Testis (tissue), 2 donors: ENCODE results near the gene PDPK1.

Experiments
- POLR2A ChIP-seq: fragments of 450-650 bp; IDR thresholded peaks from one replicate; pipeline ENCODE4 v1.6.1; 2017; ENCODE audit warnings: antibody characterized with exemption, mild to moderate bottlenecking, moderate library complexity
- TF ChIP-seq, protein P1 (sequence below), 3 experiments: fragments of 450-650 bp in 2 of 3; fragments of 200-600 bp in 1 of 3; sonication (generic) in 1 of 3; IDR thresholded peaks; one replicate each; pipeline ENCODE4 v1.5.1; 2016 to 2019; ENCODE audit warnings: antibody characterized with exemption in 3 of 3, mild to moderate bottlenecking in 2 of 3, moderate library complexity in 1 of 3

DNA sequence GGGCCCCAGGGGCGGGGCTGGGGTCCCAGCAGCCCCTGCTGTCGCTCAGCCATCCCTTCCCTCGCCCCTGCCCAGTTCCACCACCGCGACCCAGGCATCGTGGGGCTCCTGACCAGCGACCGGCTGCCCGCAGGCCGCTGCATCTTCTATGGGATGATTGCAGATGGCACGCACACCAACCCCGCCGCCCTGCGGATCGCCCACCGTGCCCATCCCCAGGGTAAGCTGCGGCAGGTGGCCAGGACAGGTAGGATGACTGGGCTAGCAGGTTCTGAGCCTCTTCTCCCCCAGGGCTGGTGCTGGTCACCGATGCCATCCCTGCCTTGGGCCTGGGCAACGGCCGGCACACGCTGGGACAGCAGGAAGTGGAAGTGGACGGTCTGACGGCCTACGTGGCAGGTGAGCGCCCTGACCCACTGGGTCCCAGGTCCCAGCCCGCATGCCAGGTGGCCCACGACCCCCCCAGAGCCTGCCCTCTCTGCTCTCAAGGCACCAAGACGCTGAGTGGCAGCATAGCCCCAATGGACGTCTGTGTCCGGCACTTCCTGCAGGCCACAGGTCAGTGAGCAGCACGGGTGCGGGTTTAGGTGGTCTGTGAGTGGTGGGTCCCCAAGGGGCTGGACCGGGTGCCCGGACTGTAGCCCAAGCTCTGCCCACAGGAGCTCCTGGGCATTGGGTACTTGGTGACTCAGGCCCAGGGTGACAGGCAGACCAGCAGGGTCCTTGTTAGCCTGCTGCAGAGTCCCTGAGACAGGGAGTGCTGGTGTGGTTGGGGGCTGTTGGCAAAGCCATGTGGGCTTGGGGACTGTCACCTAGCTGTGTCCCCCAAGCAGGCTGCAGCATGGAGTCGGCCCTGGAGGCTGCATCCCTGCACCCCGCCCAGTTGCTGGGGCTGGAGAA is 9.4 kb upstream of the PDPK1 start:
- TF ChIP-seq, protein P1, sequence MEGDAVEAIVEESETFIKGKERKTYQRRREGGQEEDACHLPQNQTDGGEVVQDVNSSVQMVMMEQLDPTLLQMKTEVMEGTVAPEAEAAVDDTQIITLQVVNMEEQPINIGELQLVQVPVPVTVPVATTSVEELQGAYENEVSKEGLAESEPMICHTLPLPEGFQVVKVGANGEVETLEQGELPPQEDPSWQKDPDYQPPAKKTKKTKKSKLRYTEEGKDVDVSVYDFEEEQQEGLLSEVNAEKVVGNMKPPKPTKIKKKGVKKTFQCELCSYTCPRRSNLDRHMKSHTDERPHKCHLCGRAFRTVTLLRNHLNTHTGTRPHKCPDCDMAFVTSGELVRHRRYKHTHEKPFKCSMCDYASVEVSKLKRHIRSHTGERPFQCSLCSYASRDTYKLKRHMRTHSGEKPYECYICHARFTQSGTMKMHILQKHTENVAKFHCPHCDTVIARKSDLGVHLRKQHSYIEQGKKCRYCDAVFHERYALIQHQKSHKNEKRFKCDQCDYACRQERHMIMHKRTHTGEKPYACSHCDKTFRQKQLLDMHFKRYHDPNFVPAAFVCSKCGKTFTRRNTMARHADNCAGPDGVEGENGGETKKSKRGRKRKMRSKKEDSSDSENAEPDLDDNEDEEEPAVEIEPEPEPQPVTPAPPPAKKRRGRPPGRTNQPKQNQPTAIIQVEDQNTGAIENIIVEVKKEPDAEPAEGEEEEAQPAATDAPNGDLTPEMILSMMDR (IDR thresholded peaks at IDR 0.05): no peak
- no peak for TF ChIP-seq POLR2A
